ENCODE results near the gene HK1. TPM values are rescaled to one million over a fixed set of nuclear protein-coding genes. Genes with fewer than 3 reads are reported as not detected.

HK1 gene
- total RNA-seq, 1 experiment from 2014 or later: 98.8 TPM

- Histone ChIP-seq H3K56ac (ENCODE audit: insufficient read length, low read depth, low read length) (no peak overlapping the region), H3K27me3 (ENCODE audit: insufficient read depth, low read length) (no peaks in the 10 kb centered on the region), H3K23me2 (ENCODE audit: insufficient read length, low read depth, low read length, poor library complexity, severe bottlenecking) (no peaks in the 10 kb centered on the region), H3K9ac (ENCODE audit: extremely low read depth, insufficient read length, low read length) (no peak overlapping the region), H2BK120ac (ENCODE audit: low read depth, low read length, poor library complexity, severe bottlenecking) (no peak overlapping the region), H3T11ph (ENCODE audit: low read length) (no peak overlapping the region), H2AFZ (ENCODE audit: low read length) (no peak overlapping the region), H3K4me1 (ENCODE audit: insufficient read depth, low read length) (no peaks in the 10 kb centered on the region), H3K27ac (ENCODE audit: insufficient read length, low read depth, low read length) (no peak overlapping the region), H2BK5ac (ENCODE audit: insufficient read length, low read length) (no peak overlapping the region), H3K79me2 (ENCODE audit: insufficient read depth, low read length) (no peaks in the 10 kb centered on the region), H4K91ac (ENCODE audit: insufficient read length, low read depth, low read length) (no peak overlapping the region), H3K18ac (ENCODE audit: insufficient read length, low read depth, low read length) (no peak overlapping the region), H4K5ac (ENCODE audit: insufficient read length, low read depth, low read length) (no peak overlapping the region), H2BK12ac (ENCODE audit: insufficient read length, low read depth, low read length) (no peak overlapping the region), H3K14ac (ENCODE audit: insufficient read depth, low read length) (no peak overlapping the region), H4K8ac (replicated peaks; ENCODE audit: insufficient read length, low read depth, low read length) (no peak overlapping the region), H2AK5ac (ENCODE audit: insufficient read length, low read length) (no peak overlapping the region), H3K4me2 (ENCODE audit: insufficient read depth, insufficient read length, low read length) (no peak overlapping the region), H2BK15ac (ENCODE audit: low read depth, low read length) (no peak overlapping the region), H4K20me1 (ENCODE audit: control insufficient read depth, insufficient read depth, insufficient read length) (no peaks in the 10 kb centered on the region), H2BK20ac (ENCODE audit: low read depth, low read length, poor library complexity, severe bottlenecking) (no peak overlapping the region), H3K23ac (ENCODE audit: insufficient read length, low read depth, low read length) (no peak overlapping the region), H3K9me3 (ENCODE audit: control insufficient read depth, low read depth, low read length) (no peaks in the 10 kb centered on the region), H3K4ac (ENCODE audit: low read depth, low read length) (no peak overlapping the region), H3K79me1 (ENCODE audit: insufficient read depth, low read depth, low read length, poor library complexity, severe bottlenecking) (no peaks in the 10 kb centered on the region)
- peaks cover 7% of the 10 kb centered on the region for H3K27me3 Mint-ChIP-seq (ENCODE audit: low read depth)
- TF ChIP-seq CTCF (conservative IDR thresholded peaks at IDR 0.05): no peak
- H3K9me3 Mint-ChIP-seq: no peaks in the 10 kb centered on the region
- no peak for DNase-seq
- no peak overlapping the region for H3K4me3 Mint-ChIP-seq
- WGBS (ENCODE audit: extremely low coverage, insufficient read length, low lambda C conversion rate): no CpG with 5 or more reads among the region's 8 CpGs
- H3K27ac Mint-ChIP-seq: no peak overlapping the region
- no peaks in the 10 kb centered on the region for H3K36me3 Mint-ChIP-seq (ENCODE audit: insufficient read depth in 1 of 3, low read depth in 3 of 3)
- H3K4me1 Mint-ChIP-seq: peaks cover 0 to 6% of the 10 kb centered on the region in 2 experiments; a peak in 2 of 4 replicates
These were observed 149.9 kb downstream of the HK1 start for GRCh38 chr10:69428165-69428564.

Data from H9 (cell line).